Hepatocyte (in vitro differentiated cells): Measurements from ENCODE around the gene BLVRB. TPM values are rescaled to one million over a fixed set of nuclear protein-coding genes. Genes with fewer than 3 reads are reported as not detected.

Experiments
- DNase-seq: peaks from one replicate; pipeline ENCODE4 v3.0.0-alpha.2; 2016; ENCODE audit warnings: low spot score
- H2AFZ ChIP-seq: fragments of 200-600 bp; sonication (generic); 2 replicates; pipeline ENCODE4 v1.6.0; 2016; ENCODE audit warnings: antibody characterized with exemption, mild to moderate bottlenecking
- H3K27ac ChIP-seq: fragments of 200-600 bp; sonication (generic); 2 replicates; pipeline ENCODE4 v1.5.1; 2016; ENCODE audit warnings: mild to moderate bottlenecking
- H3K27me3 ChIP-seq: fragments of 200-600 bp; sonication (generic); 2 replicates; pipeline ENCODE4 v1.6.1; 2016
- H3K36me3 ChIP-seq: fragments of 200-600 bp; sonication (generic); replicated peaks from 2 replicates; pipeline ENCODE4 v1.5.1; 2016; ENCODE audit warnings: low read depth; ENCODE audit not compliant: insufficient read depth
- H3K4me1 ChIP-seq: fragments of 200-600 bp; sonication (generic); 2 replicates; pipeline ENCODE4 v1.5.1; 2016; ENCODE audit warnings: mild to moderate bottlenecking, moderate library complexity; ENCODE audit not compliant: insufficient read depth
- H3K4me2 ChIP-seq: fragments of 200-600 bp; sonication (generic); 2 replicates; pipeline ENCODE4 v1.6.0; 2016
- H3K4me3 ChIP-seq: fragments of 200-600 bp; sonication (generic); 2 replicates; pipeline ENCODE4 v1.5.1; 2016; ENCODE audit warnings: mild to moderate bottlenecking
- H3K79me2 ChIP-seq: fragments of 200-600 bp; sonication (generic); 2 replicates; pipeline ENCODE4 v1.6.0; 2017; ENCODE audit warnings: mild to moderate bottlenecking
- H3K9me2 ChIP-seq: fragments of 200-600 bp; sonication (generic); replicated peaks from 2 replicates; pipeline ENCODE4 v1.6.0; 2017; ENCODE audit warnings: mild to moderate bottlenecking; ENCODE audit not compliant: insufficient read depth
- H3K9me3 ChIP-seq: fragments of 200-600 bp; sonication (generic); 2 replicates; pipeline ENCODE4 v1.5.1; 2016; ENCODE audit warnings: low read depth, mild to moderate bottlenecking
- H4K20me1 ChIP-seq: fragments of 200-600 bp; sonication (generic); 2 replicates; pipeline ENCODE4 v1.6.0; 2016; ENCODE audit warnings: mild to moderate bottlenecking; ENCODE audit not compliant: insufficient read depth, poor library complexity, severe bottlenecking
- EZH2 ChIP-seq: fragments of 200-600 bp; sonication (generic); IDR thresholded peaks from 2 replicates; pipeline ENCODE4 v1.6.1; 2016; ENCODE audit warnings: antibody characterized with exemption, mild to moderate bottlenecking, borderline replicate concordance
- EZH2phosphoT487 ChIP-seq: fragments of 200-600 bp; sonication (generic); IDR thresholded peaks from one replicate; pipeline ENCODE4 v1.6.1; 2018; ENCODE audit warnings: antibody characterized with exemption, mild to moderate bottlenecking, low read depth, moderate library complexity; ENCODE audit not compliant: unreplicated experiment, severe bottlenecking
- WGBS: methylation state at CpG from one replicate; pipeline ENCODE4 v1.1.6; 2016; ENCODE audit warnings: low lambda C conversion rate; ENCODE audit errors: missing lambda C conversion rate; 5-methylcytosine and 5-hydroxymethylcytosine counted together
- polyA plus RNA-seq: library from polyadenylated mRNA; unstranded; fragments of >200 nt; fragmentation: Nextera tagmentation; extraction: Ambion mirVana; gene quantifications from 2 replicates; pipeline ENCODE4 v1.2.1, GENCODE V29; 2016
- total RNA-seq: library from RNA; depleted of rRNA; stranded (reverse); fragments of >200 nt; gene quantifications from 2 replicates; pipeline ENCODE4 v1.2.3, GENCODE V29; 2014
- TF ChIP-seq, protein P1 (sequence below): fragments of 200-600 bp; sonication (generic); IDR thresholded peaks from 2 replicates; pipeline ENCODE4 v1.5.1; 2016; ENCODE audit warnings: antibody characterized with exemption, mild to moderate bottlenecking; ENCODE audit not compliant: poor library complexity

The BLVRB gene
- total and polyA plus RNA-seq, 2 experiments from 2014 or later, result 114 to 157 TPM

DNA sequence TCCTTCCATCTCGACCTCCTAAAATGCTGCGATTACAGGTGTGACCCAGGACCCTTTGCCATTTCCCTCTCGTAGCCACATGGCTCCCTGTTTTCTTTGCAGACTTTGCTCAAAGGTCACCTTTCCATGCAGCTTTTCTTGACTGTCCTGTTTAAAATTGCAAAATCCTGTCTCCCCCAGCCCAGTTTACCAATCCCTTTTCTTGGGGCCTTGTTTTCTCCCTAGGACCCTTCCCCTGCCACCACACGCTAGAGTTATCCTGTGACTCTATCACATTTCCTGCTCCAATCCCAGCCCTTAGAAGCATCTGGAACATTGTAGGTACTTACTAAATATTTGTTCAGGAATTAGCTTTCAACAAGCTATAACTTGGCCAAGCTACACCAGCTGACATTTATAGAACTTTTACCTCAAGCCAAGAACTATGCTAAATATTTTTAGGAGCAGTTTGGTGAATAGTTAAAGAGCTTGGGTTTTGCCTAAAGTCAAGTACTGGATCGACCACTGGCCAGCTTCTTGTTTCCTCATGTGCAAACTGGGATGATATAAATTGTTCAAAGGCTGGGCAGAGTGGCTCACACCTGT, 12.3 kb downstream of the BLVRB start:
- H3K4me3 ChIP-seq, result no peak overlapping the region
- WGBS, result 66% methylated on average over 5 of the region's 5 CpGs
- TF ChIP-seq EZH2phosphoT487, result no peak
- no peak for TF ChIP-seq EZH2
- TF ChIP-seq, protein P1, sequence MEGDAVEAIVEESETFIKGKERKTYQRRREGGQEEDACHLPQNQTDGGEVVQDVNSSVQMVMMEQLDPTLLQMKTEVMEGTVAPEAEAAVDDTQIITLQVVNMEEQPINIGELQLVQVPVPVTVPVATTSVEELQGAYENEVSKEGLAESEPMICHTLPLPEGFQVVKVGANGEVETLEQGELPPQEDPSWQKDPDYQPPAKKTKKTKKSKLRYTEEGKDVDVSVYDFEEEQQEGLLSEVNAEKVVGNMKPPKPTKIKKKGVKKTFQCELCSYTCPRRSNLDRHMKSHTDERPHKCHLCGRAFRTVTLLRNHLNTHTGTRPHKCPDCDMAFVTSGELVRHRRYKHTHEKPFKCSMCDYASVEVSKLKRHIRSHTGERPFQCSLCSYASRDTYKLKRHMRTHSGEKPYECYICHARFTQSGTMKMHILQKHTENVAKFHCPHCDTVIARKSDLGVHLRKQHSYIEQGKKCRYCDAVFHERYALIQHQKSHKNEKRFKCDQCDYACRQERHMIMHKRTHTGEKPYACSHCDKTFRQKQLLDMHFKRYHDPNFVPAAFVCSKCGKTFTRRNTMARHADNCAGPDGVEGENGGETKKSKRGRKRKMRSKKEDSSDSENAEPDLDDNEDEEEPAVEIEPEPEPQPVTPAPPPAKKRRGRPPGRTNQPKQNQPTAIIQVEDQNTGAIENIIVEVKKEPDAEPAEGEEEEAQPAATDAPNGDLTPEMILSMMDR, result no peak
- peak overlapping the region; percentile 35 for H3K27ac ChIP-seq
- H3K9me2 ChIP-seq, result no peaks in the 10 kb centered on the region
- H3K79me2 ChIP-seq, result no peaks in the 10 kb centered on the region
- no peaks in the 10 kb centered on the region for H3K9me3 ChIP-seq
- H3K27me3 ChIP-seq, result no peaks in the 10 kb centered on the region
- H4K20me1 ChIP-seq, result no peaks in the 10 kb centered on the region
- H2AFZ ChIP-seq, result no peak overlapping the region
- H3K4me1 ChIP-seq, result no peaks in the 10 kb centered on the region
- no peak for DNase-seq
- H3K36me3 ChIP-seq, result no peaks in the 10 kb centered on the region
- H3K4me2 ChIP-seq, result no peak overlapping the region

DNA sequence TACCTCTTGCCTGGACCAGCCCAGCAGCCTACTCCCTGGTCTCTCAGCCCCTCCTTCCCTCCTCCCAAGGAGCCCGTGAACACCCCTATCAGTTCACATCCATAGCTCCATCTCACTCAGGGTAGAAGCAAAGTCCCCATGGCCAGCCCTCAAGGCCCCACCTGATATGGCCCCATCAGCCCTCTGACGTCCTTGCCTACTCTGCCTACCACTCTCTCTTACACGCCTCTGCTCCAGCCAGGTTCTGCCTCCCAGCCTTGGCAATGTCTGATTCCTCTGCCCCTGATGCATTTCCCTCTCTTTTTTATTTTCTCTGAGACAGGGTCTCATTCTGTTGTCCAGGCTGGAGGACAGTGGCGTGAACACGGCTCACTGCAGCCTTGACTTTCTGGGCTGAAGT, 13.5 kb downstream of the BLVRB start:
- WGBS, result 86% methylated on average over 5 of the region's 5 CpGs
- Histone ChIP-seq H3K36me3 (no peaks in the 10 kb centered on the region), H3K4me2 (no peak overlapping the region), H3K79me2 (no peaks in the 10 kb centered on the region), H2AFZ (no peak overlapping the region), H4K20me1 (no peaks in the 10 kb centered on the region), H3K4me3 (no peak overlapping the region), H3K27ac (no peak overlapping the region), H3K9me3 (no peaks in the 10 kb centered on the region), H3K4me1 (no peaks in the 10 kb centered on the region), H3K27me3 (no peaks in the 10 kb centered on the region), H3K9me2 (no peaks in the 10 kb centered on the region)
- DNase-seq, result no peak
- TF ChIP-seq EZH2 (no peak), EZH2phosphoT487 (no peak)
- TF ChIP-seq, protein P1, result no peak

DNA sequence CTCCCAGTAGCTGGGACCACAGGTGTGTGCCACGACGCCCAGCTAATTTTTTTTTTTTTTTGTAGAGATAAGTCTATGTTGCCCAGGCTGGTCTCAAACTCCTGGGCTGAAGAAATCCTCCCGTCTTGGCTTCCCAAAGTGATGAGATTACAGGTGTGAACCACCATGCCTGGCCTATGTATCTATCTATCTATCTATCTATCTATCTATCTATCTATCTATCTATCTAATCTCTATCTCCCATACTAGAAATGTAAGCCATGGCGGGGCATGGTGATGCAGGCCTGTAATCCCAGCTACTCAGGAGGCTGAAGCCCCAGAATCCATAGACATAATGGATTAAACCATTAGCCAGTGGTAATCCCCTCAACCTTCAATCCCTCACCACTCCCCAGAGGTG, 14.9 kb downstream of the BLVRB start:
- Histone ChIP-seq H3K4me1 (peaks cover 1% of the 10 kb centered on the region), H2AFZ (no peak overlapping the region), H3K27me3 (no peaks in the 10 kb centered on the region), H3K27ac (no peak overlapping the region), H3K4me2 (no peak overlapping the region), H3K36me3 (no peaks in the 10 kb centered on the region), H3K9me2 (no peaks in the 10 kb centered on the region), H3K9me3 (no peaks in the 10 kb centered on the region), H3K79me2 (no peaks in the 10 kb centered on the region), H3K4me3 (no peak overlapping the region), H4K20me1 (no peaks in the 10 kb centered on the region)
- TF ChIP-seq, protein P1, result no peak
- TF ChIP-seq EZH2 (no peak), EZH2phosphoT487 (no peak)
- WGBS, result 98% methylated on average over 4 of the region's 4 CpGs
- no peak for DNase-seq
